Measurements from ENCODE around the gene CNPY1.

DNA sequence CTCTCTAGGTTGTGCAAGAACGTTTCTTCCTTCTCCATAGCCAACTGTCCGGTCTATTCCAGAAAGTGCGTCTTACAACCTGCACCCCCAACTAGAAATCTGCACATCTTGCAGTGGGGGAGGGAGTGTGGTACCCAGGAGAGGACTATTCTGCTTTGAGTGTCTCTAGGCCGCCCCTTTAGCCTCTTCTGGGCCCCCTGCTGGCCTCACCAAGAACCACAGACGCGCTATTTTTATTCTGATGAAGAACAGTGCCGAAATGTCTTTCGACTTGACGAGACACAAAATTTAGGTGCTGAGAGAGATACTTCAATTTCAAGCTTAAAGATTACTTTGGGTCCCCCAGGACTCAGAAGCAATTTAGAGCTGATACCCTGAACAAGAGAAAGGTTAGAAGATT is 1.0 kb downstream of the CNPY1 start:
- TF ChIP-seq, protein P1, sequence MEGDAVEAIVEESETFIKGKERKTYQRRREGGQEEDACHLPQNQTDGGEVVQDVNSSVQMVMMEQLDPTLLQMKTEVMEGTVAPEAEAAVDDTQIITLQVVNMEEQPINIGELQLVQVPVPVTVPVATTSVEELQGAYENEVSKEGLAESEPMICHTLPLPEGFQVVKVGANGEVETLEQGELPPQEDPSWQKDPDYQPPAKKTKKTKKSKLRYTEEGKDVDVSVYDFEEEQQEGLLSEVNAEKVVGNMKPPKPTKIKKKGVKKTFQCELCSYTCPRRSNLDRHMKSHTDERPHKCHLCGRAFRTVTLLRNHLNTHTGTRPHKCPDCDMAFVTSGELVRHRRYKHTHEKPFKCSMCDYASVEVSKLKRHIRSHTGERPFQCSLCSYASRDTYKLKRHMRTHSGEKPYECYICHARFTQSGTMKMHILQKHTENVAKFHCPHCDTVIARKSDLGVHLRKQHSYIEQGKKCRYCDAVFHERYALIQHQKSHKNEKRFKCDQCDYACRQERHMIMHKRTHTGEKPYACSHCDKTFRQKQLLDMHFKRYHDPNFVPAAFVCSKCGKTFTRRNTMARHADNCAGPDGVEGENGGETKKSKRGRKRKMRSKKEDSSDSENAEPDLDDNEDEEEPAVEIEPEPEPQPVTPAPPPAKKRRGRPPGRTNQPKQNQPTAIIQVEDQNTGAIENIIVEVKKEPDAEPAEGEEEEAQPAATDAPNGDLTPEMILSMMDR (IDR thresholded peaks at IDR 0.05) = no peak
- TF ChIP-seq POLR2A (IDR thresholded peaks at IDR 0.05) = no peak
- no peak for TF ChIP-seq POLR2AphosphoS5 (IDR thresholded peaks at IDR 0.05)
- TF ChIP-seq EP300 (IDR thresholded peaks at IDR 0.05) = no peak
